Stimulated activated naive CD8-positive, alpha-beta T cell treated with anti-CD3 and anti-CD28 coated beads, Interleukin-15, amount 100 ng/mL, for 72 hours (primary cell): ENCODE measurements around the gene C1QL1.

Source experiments
- ATAC-seq: fragments of 150-1000 bp; cut with Tn5 transposase; 2 replicates; pipeline ENCODE4 v1.10.0; 2021; ENCODE audit warnings: mild to moderate bottlenecking, moderate library complexity
- DNase-seq, 2 donors: peaks; one replicate each; pipeline ENCODE4 v3.0.0; 2021 to 2022
- H3K27ac Mint-ChIP-seq, 2 donors: one replicate each; pipeline ENCODE4 v1.8.0; 2022; ENCODE audit warnings: mild to moderate bottlenecking in 2 of 2, mixed read lengths in 2 of 2, moderate library complexity in 2 of 2
- H3K27me3 Mint-ChIP-seq: one replicate; pipeline ENCODE4 v1.8.0; 2022; ENCODE audit warnings: mixed read lengths
- H3K4me1 Mint-ChIP-seq: one replicate; pipeline ENCODE4 v1.8.0; 2022; ENCODE audit warnings: mild to moderate bottlenecking, mixed read lengths
- H3K4me3 Mint-ChIP-seq, 2 donors: one replicate each; pipeline ENCODE4 v1.8.0; 2022; ENCODE audit warnings: mild to moderate bottlenecking in 2 of 2, mixed read lengths in 2 of 2, moderate library complexity in 1 of 2
- H3K9me3 Mint-ChIP-seq, 2 donors: one replicate each; pipeline ENCODE4 v1.8.0; 2022; ENCODE audit warnings: mixed read lengths in 2 of 2

C1QL1 gene

DNA sequence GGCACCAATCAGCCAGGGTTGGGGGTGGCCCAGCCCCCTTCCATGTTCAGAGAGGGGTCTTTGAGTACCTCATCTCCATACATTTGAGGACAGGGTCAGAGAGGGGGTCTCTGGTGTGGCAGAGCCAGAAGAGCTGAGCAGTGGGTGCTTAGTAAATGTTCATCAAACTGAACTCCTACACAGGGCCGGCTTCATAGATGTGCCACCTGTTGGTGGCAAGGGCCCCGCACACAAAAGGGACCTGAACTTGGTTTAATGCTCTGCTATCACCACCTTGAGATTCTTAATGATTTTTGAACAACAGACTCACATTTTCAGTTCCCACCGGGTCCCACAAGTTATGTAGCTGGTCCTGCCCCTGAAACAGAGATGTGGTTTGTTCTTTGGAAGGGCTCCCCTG lies 9.0 kb upstream of the C1QL1 start:
- Mint-ChIP-seq H3K27ac (no peak overlapping the region), H3K27me3 (peaks cover 44% of the 10 kb centered on the region), H3K9me3 (no peaks in the 10 kb centered on the region), H3K4me3 (no peak overlapping the region), H3K4me1 (peaks cover 9% of the 10 kb centered on the region)
- no peak for DNase-seq
- ATAC-seq = no peak

GRCh38 chr17:44976206-44976605 lies 8.1 kb upstream of the C1QL1 start:
- no peaks in the 10 kb centered on the region for H3K9me3 Mint-ChIP-seq
- no peak overlapping the region for H3K27ac Mint-ChIP-seq
- ATAC-seq = no peak

GRCh38 chr17:44972953-44973352 lies 4.8 kb upstream of the C1QL1 start:
- peak overlapping the region in 1 of 2 donors; percentile 89 for H3K27ac Mint-ChIP-seq
- ATAC-seq = no peak
- no peak for DNase-seq
- no peaks in the 10 kb centered on the region for H3K9me3 Mint-ChIP-seq
- H3K4me1 Mint-ChIP-seq = peaks cover 43% of the 10 kb centered on the region
- peaks cover 58% of the 10 kb centered on the region for H3K27me3 Mint-ChIP-seq
- peak overlapping the region in 1 of 2 donors; percentile 46 for H3K4me3 Mint-ChIP-seq

More at GRCh38 chr17:44976206-44976605, 8.1 kb upstream of the C1QL1 start:
- no peak for DNase-seq
- peaks cover 49% of the 10 kb centered on the region for H3K27me3 Mint-ChIP-seq
- H3K4me1 Mint-ChIP-seq = peaks cover 17% of the 10 kb centered on the region
- H3K4me3 Mint-ChIP-seq = no peak overlapping the region

GRCh38 chr17:44971776-44972483 lies 3.8 kb upstream of the C1QL1 start:
- peak; percentile 80 for ATAC-seq
- H3K4me3 Mint-ChIP-seq = no peak overlapping the region
- no peaks in the 10 kb centered on the region for H3K9me3 Mint-ChIP-seq
- DNase-seq = peak; percentile 52 to 72
- peak overlapping the region in 1 of 2 donors; percentile 8 for H3K27ac Mint-ChIP-seq
- peaks cover 47% of the 10 kb centered on the region for H3K4me1 Mint-ChIP-seq
- peaks cover 53% of the 10 kb centered on the region for H3K27me3 Mint-ChIP-seq

GRCh38 chr17:44970136-44970741 lies 2.1 kb upstream of the C1QL1 start:
- H3K9me3 Mint-ChIP-seq = no peaks in the 10 kb centered on the region
- peak in 1 of 2 donors; percentile 36 for DNase-seq
- peaks cover 62% of the 10 kb centered on the region for H3K27me3 Mint-ChIP-seq
- ATAC-seq = no peak
- H3K27ac Mint-ChIP-seq = no peak overlapping the region
- peak overlapping the region; percentile 66 to 73 for H3K4me3 Mint-ChIP-seq
- peaks cover 50% of the 10 kb centered on the region for H3K4me1 Mint-ChIP-seq

DNA sequence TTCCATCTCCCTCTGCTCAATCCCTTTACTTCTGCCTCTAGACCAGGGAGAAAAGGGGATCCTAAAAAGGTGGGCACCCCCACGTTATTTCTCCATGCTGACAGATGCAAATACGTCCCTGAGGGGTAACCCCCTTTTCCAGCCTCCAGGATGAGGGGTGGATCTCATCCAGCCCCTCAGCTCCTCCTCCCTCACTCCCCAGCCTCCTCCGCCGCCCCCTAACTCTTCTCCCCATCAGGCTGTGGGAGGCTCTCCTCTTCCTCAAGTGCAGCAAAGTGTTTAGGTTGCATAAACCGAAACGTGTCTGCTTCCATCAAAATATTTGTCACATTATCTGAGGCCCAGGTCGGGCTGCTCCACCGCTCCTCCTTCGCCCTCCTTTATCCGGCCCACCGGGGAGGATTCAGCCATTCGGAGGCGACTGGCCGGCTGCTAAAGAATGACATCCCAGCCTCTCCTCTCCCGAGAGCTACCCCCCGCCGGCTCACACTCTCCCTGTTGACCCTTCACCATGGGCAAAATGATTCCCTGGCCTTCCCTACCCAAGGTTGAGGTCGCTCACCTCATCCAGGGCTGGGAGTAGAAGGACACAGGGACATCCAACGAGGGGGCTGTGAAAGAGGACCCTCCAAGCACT lies 1.2 kb upstream of the C1QL1 start:
- Mint-ChIP-seq H3K4me1 (peaks cover 50% of the 10 kb centered on the region), H3K27me3 (peaks cover 65% of the 10 kb centered on the region), H3K27ac (no peak overlapping the region), H3K4me3 (peak overlapping the region; percentile 73 to 85), H3K9me3 (no peaks in the 10 kb centered on the region)
- DNase-seq (no peak), ATAC-seq (no peak)

- ATAC-seq (peak; percentile 13), DNase-seq (no peak)
- Mint-ChIP-seq H3K9me3 (no peaks in the 10 kb centered on the region), H3K27ac (no peak overlapping the region), H3K4me1 (peaks cover 49% of the 10 kb centered on the region), H3K4me3 (no peak overlapping the region), H3K27me3 (peaks cover 79% of the 10 kb centered on the region)
Observed at GRCh38 chr17:44967907-44968224, 237 bp downstream of the C1QL1 start.

DNA sequence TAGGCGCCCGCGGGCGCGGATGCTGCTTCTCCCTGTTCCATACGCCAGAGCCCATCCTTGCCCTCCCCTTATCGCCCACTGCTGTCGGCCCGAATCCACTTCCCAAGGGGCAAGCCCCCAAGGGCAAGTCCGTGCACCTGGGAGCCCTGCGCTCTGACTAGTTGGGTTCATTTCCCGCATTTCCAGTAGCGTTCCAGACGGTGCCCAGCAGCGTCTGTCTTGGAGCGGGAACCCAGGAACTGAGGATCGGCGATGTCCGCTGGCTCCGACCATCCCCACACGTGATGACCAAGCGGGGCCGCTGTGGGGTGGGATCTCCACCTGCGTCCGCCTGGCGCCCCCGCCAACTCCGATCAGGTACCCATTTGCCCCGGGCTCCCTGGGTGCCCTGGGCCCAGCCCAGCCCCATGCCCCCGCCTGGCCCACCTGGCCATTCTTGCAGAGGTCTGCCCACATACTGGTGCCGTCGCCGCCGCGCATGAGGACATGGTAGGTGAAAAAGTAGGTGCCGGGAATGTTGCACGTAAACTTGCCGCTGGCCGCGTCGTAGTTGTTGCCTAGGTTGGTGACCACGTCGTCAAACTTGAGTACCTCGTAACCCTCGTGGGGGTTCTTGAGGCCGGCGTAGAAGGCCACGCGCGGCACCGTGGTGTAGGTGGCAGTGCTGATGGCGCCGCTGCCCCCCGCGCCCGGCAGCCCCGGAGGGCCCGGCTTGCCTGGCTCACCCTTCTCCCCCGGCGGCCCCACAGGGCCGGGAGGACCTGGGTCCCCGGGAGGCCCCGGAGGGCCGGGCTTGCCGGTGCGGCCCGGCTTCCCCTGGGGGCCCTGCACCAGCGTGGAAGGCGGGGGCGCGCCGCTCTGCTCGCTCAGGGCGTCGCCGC lies 837 bp downstream of the C1QL1 start:
- Mint-ChIP-seq H3K27ac (no peak overlapping the region), H3K4me1 (peaks cover 43% of the 10 kb centered on the region), H3K4me3 (no peak overlapping the region), H3K27me3 (peaks cover 84% of the 10 kb centered on the region), H3K9me3 (no peaks in the 10 kb centered on the region)
- DNase-seq = no peak
- ATAC-seq = peak; percentile 8

- Mint-ChIP-seq H3K27ac (no peak overlapping the region), H3K4me1 (peaks cover 35% of the 10 kb centered on the region), H3K27me3 (peaks cover 88% of the 10 kb centered on the region), H3K9me3 (no peaks in the 10 kb centered on the region), H3K4me3 (no peak overlapping the region)
- DNase-seq (no peak), ATAC-seq (no peak)
Observed at GRCh38 chr17:44966348-44967025, 1.6 kb downstream of the C1QL1 start.

GRCh38 chr17:44965481-44966234 lies 2.4 kb downstream of the C1QL1 start:
- no peak for DNase-seq
- Mint-ChIP-seq H3K9me3 (no peaks in the 10 kb centered on the region), H3K4me1 (peaks cover 35% of the 10 kb centered on the region), H3K27ac (no peak overlapping the region), H3K27me3 (peaks cover 91% of the 10 kb centered on the region), H3K4me3 (no peak overlapping the region)
- no peak for ATAC-seq

- H3K27ac Mint-ChIP-seq = no peak overlapping the region
- ATAC-seq = no peak
- H3K4me1 Mint-ChIP-seq = peaks cover 16% of the 10 kb centered on the region
- no peaks in the 10 kb centered on the region for H3K9me3 Mint-ChIP-seq
- no peak overlapping the region for H3K4me3 Mint-ChIP-seq
- no peak for DNase-seq
- peaks cover 98% of the 10 kb centered on the region for H3K27me3 Mint-ChIP-seq
Observed at GRCh38 chr17:44961921-44962350, 6.2 kb downstream of the C1QL1 start.

- ATAC-seq (no peak), DNase-seq (no peak)
- H3K4me3 Mint-ChIP-seq = peak overlapping the region; percentile 12 to 36
- H3K4me1 Mint-ChIP-seq = peaks cover 13% of the 10 kb centered on the region
- peaks cover 98% of the 10 kb centered on the region for H3K27me3 Mint-ChIP-seq
- no peak overlapping the region for H3K27ac Mint-ChIP-seq
- no peaks in the 10 kb centered on the region for H3K9me3 Mint-ChIP-seq
Observed at GRCh38 chr17:44960691-44961090, 7.4 kb downstream of the C1QL1 start.

DNA sequence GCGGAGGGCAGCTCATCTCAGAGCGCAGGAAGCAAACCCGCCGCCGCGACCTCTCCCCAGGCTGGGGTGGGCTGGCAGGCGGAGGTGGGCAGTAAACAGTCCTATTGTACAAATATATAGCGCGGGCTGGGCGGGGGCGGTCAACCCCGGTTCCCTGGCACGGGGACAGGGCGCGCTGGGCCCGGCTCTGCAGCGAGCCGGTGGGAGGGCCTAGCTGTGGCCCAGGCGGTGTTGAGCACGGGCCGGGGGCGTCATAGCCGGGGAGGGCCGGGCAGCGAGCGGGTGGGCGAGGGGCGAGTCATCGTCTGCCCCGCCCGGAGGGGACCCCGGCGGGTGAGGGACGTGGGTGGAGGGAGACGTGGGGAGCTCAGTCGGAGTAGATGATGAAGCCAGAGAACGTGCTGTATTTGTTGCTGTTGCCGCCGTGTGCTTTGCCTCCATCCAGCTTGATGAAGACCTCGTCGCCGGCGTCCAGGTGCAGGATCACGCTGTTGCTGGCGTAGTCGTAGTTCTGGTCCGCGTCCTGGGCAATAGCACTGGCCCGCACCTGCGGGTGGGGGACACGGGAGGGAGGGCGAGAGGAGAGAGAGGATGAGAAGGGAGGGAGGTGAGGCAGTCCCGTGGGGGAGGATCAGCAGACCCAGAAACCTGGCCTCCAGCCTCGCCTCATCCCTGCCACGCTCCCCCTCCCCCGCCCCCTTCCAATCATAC lies 8.1 kb downstream of the C1QL1 start:
- peak overlapping the region in 1 of 2 donors; percentile 44 for H3K27ac Mint-ChIP-seq
- DNase-seq (no peak), ATAC-seq (peak; percentile 72)
- peaks cover 13% of the 10 kb centered on the region for H3K4me1 Mint-ChIP-seq
- H3K27me3 Mint-ChIP-seq = peaks cover 95% of the 10 kb centered on the region
- peak overlapping the region; percentile 37 to 75 for H3K4me3 Mint-ChIP-seq
- H3K9me3 Mint-ChIP-seq = no peaks in the 10 kb centered on the region
